Measurements from ENCODE around the gene SCYL1. TPM values are rescaled to one million over a fixed set of nuclear protein-coding genes. Genes with fewer than 3 reads are reported as not detected.

The SCYL1 gene
- total and polyA plus RNA-seq, 2 experiments from 2014 or later = 52.7 to 66.1 TPM

- Histone ChIP-seq H2AFZ (no peak overlapping the region), H3K4me2 (peak overlapping the region; percentile 54; the same call in 1 of the 2 replicates), H3F3A (replicated peaks; ENCODE audit: low read depth) (peaks cover 14% of the 10 kb centered on the region), H3K79me2 (replicated peaks; ENCODE audit: insufficient read depth) (no peaks in the 10 kb centered on the region; the same call in 1 of the 2 replicates), H3K4me1 (ENCODE audit: insufficient read depth) (peaks cover 72% of the 10 kb centered on the region), H3K27me3 (ENCODE audit: insufficient read depth) (no peaks in the 10 kb centered on the region), H3K4me3 (no peak overlapping the region), H4K20me1 (replicated peaks; ENCODE audit: insufficient read depth) (no peaks in the 10 kb centered on the region), H3K27ac (ENCODE audit: low read depth) (no peak overlapping the region; the same call in 1 of the 2 replicates), H3K9me2 (ENCODE audit: insufficient read depth) (no peaks in the 10 kb centered on the region), H3K36me3 (ENCODE audit: insufficient read depth) (no peaks in the 10 kb centered on the region)
- DNase-seq (ENCODE audit: low spot score) = peak; percentile 79
- Mint-ChIP-seq H3K27ac (peak overlapping the region; percentile 84), H3K9me3 (no peaks in the 10 kb centered on the region; the same call in 2 of the 3 replicates), H3K36me3 (ENCODE audit: low read depth) (no peaks in the 10 kb centered on the region), H3K27me3 (ENCODE audit: insufficient read depth, low read depth, poor library complexity) (peaks cover 30% of the 10 kb centered on the region), H3K4me1 (peaks cover 80% of the 10 kb centered on the region), H3K4me3 (peak overlapping the region; percentile 29; the same call in 2 of the 3 replicates)
- TF ChIP-seq JUNB (IDR thresholded peaks at IDR 0.05; ENCODE audit: unreplicated experiment) (no peak), EZH2 (IDR thresholded peaks at IDR 0.05; ENCODE audit: low read depth, unreplicated experiment) (no peak), CREB1 (CRISPR knock-in tag; IDR thresholded peaks at IDR 0.05; ENCODE audit: low read depth) (no peak), REST (IDR thresholded peaks at IDR 0.05; ENCODE audit: unreplicated experiment) (no peak), STAT1 (IDR thresholded peaks at IDR 0.05; ENCODE audit: unreplicated experiment) (no peak), ZNF331 (CRISPR knock-in tag; IDR thresholded peaks at IDR 0.05; ENCODE audit: low read depth) (no peak)
- TF ChIP-seq, protein P1, sequence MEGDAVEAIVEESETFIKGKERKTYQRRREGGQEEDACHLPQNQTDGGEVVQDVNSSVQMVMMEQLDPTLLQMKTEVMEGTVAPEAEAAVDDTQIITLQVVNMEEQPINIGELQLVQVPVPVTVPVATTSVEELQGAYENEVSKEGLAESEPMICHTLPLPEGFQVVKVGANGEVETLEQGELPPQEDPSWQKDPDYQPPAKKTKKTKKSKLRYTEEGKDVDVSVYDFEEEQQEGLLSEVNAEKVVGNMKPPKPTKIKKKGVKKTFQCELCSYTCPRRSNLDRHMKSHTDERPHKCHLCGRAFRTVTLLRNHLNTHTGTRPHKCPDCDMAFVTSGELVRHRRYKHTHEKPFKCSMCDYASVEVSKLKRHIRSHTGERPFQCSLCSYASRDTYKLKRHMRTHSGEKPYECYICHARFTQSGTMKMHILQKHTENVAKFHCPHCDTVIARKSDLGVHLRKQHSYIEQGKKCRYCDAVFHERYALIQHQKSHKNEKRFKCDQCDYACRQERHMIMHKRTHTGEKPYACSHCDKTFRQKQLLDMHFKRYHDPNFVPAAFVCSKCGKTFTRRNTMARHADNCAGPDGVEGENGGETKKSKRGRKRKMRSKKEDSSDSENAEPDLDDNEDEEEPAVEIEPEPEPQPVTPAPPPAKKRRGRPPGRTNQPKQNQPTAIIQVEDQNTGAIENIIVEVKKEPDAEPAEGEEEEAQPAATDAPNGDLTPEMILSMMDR (conservative IDR thresholded peaks at IDR 0.05; ENCODE audit: low read depth in 2 of 2) = no peak
- peak; percentile 15 for ATAC-seq
These were observed 33.1 kb upstream of the SCYL1 start for GRCh38 chr11:65491614-65492386.

GRCh38 chr11:65492387-65492636 is 32.6 kb upstream of the SCYL1 start:
- Histone ChIP-seq H2AFZ (no peak overlapping the region), H3K27me3 (ENCODE audit: insufficient read depth) (no peaks in the 10 kb centered on the region), H3K4me2 (peak overlapping the region; percentile 22; the same call in 1 of the 2 replicates), H3K4me1 (ENCODE audit: insufficient read depth) (peaks cover 71% of the 10 kb centered on the region), H3F3A (replicated peaks; ENCODE audit: low read depth) (peaks cover 10% of the 10 kb centered on the region), H4K20me1 (replicated peaks; ENCODE audit: insufficient read depth) (no peaks in the 10 kb centered on the region), H3K36me3 (ENCODE audit: insufficient read depth) (no peaks in the 10 kb centered on the region), H3K4me3 (no peak overlapping the region), H3K9me2 (ENCODE audit: insufficient read depth) (no peaks in the 10 kb centered on the region), H3K79me2 (replicated peaks; ENCODE audit: insufficient read depth) (no peaks in the 10 kb centered on the region; the same call in 1 of the 2 replicates), H3K27ac (ENCODE audit: low read depth) (peak overlapping the region; percentile 46; the same call in 1 of the 2 replicates)
- peak overlapping the region; percentile 5; the same call in 1 of the 3 replicates for H3K4me3 Mint-ChIP-seq
- H3K27ac Mint-ChIP-seq = peak overlapping the region; percentile 70
- no peak for TF ChIP-seq EZH2phosphoT487 (IDR thresholded peaks at IDR 0.05; ENCODE audit: unreplicated experiment)
- no peak for TF ChIP-seq ZNF331 (CRISPR knock-in tag; IDR thresholded peaks at IDR 0.05; ENCODE audit: low read depth)
- no peak for TF ChIP-seq NANOG (IDR thresholded peaks at IDR 0.05; ENCODE audit: borderline replicate concordance)
- H3K4me1 Mint-ChIP-seq = peaks cover 79% of the 10 kb centered on the region
- peaks cover 32% of the 10 kb centered on the region for H3K27me3 Mint-ChIP-seq (ENCODE audit: insufficient read depth, low read depth, poor library complexity)
- no peak for ATAC-seq
- DNase-seq (ENCODE audit: low spot score) = no peak
- H3K9me3 Mint-ChIP-seq = no peaks in the 10 kb centered on the region; the same call in 2 of the 3 replicates
- no peaks in the 10 kb centered on the region for H3K36me3 Mint-ChIP-seq (ENCODE audit: low read depth)
